Epidermal melanocyte (primary cell): ENCODE data around the gene CD247.

ENCODE experiments used
- DNase-seq: peaks from one replicate; pipeline ENCODE4 v3.0.0; 2011; ENCODE audit warnings: low spot score; ENCODE audit not compliant: insufficient read length

CD247 gene

GRCh38 chr1:167463875-167464575 is 54.3 kb downstream of the CD247 start:
- DNase-seq: no peak

GRCh38 chr1:167463080-167463479 is 55.2 kb downstream of the CD247 start:
- DNase-seq: no peak

- no peak for DNase-seq
Measured at GRCh38 chr1:167462341-167462740, 56.0 kb downstream of the CD247 start.

- no peak for DNase-seq
Measured at GRCh38 chr1:167460836-167461235, 57.5 kb downstream of the CD247 start.

GRCh38 chr1:167457936-167458584 is 60.3 kb downstream of the CD247 start:
- no peak for DNase-seq

GRCh38 chr1:167456926-167457325 is 61.4 kb downstream of the CD247 start:
- no peak for DNase-seq

- DNase-seq: no peak
Measured at GRCh38 chr1:167456524-167456923, 61.8 kb downstream of the CD247 start.

GRCh38 chr1:167455786-167456446 is 62.4 kb downstream of the CD247 start:
- DNase-seq: no peak

- peak; percentile 42 for DNase-seq
Measured at GRCh38 chr1:167454894-167455785, 63.2 kb downstream of the CD247 start.

- no peak for DNase-seq
Measured at GRCh38 chr1:167454304-167454893, 63.9 kb downstream of the CD247 start.

GRCh38 chr1:167453123-167453522 is 65.2 kb downstream of the CD247 start:
- DNase-seq: no peak

- DNase-seq: no peak
Measured at GRCh38 chr1:167452483-167452882, 65.8 kb downstream of the CD247 start.

GRCh38 chr1:167450843-167451242 is 67.5 kb downstream of the CD247 start:
- no peak for DNase-seq

- DNase-seq: no peak
Measured at GRCh38 chr1:167447521-167448136, 70.7 kb downstream of the CD247 start.

GRCh38 chr1:167446966-167447365 is 71.4 kb downstream of the CD247 start:
- no peak for DNase-seq

GRCh38 chr1:167443757-167444156 is 74.6 kb downstream of the CD247 start:
- DNase-seq: no peak

GRCh38 chr1:167442854-167443565 is 75.3 kb downstream of the CD247 start:
- no peak for DNase-seq

GRCh38 chr1:167442142-167442848 is 76.0 kb downstream of the CD247 start:
- peak; percentile 77 for DNase-seq

GRCh38 chr1:167441222-167441621 is 77.1 kb downstream of the CD247 start:
- DNase-seq: no peak
